ENCODE measurements around the gene DLG2. TPM values are rescaled to one million over a fixed set of nuclear protein-coding genes. Genes with fewer than 3 reads are reported as not detected.

DLG2 gene
- total RNA-seq, 4 donors from 2014 or later, result 1.3 to 4.7 (median 2.4) TPM

DNA sequence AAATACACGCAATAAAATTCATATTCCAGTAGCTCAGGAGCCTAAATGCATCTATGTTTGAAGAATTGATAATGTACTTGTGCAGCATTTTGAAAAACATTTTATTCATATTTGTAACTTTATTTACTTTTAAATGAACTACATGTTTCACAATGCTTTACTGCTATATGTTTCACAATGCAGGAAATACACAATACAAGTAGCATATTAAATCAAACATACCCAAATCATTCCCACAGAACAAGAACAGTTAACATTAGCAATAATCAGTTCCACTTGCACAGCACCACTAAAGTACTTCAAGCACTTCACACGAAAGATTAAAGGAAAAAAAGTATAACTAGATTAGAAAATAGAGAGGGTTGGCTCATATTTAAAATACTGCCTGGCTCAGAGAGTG lies 1997.4 kb downstream of the DLG2 start:
- H3K36me3 ChIP-seq, result no peaks in the 10 kb centered on the region
- no peaks in the 10 kb centered on the region for H3K27me3 ChIP-seq
- no peaks in the 10 kb centered on the region for H3K4me1 ChIP-seq
- H3K4me3 ChIP-seq, result no peak overlapping the region
- intact Hi-C loops (cut with DNase I; ENCODE audit: low total_unique reads), result no loop called here
- TF ChIP-seq, protein P1, sequence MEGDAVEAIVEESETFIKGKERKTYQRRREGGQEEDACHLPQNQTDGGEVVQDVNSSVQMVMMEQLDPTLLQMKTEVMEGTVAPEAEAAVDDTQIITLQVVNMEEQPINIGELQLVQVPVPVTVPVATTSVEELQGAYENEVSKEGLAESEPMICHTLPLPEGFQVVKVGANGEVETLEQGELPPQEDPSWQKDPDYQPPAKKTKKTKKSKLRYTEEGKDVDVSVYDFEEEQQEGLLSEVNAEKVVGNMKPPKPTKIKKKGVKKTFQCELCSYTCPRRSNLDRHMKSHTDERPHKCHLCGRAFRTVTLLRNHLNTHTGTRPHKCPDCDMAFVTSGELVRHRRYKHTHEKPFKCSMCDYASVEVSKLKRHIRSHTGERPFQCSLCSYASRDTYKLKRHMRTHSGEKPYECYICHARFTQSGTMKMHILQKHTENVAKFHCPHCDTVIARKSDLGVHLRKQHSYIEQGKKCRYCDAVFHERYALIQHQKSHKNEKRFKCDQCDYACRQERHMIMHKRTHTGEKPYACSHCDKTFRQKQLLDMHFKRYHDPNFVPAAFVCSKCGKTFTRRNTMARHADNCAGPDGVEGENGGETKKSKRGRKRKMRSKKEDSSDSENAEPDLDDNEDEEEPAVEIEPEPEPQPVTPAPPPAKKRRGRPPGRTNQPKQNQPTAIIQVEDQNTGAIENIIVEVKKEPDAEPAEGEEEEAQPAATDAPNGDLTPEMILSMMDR (IDR thresholded peaks at IDR 0.05 in 4 of 5, conservative IDR thresholded peaks at IDR 0.05 in 1 of 5), result no peak
- no peak for TF ChIP-seq POLR2A (IDR thresholded peaks at IDR 0.05)
- DNase-seq (no peak), ATAC-seq (no peak)
- in situ Hi-C loops (cut with MboI; ENCODE audit: low sequenced_read_pairs in 4 of 4), result no loop called here
- H3K27ac ChIP-seq, result no peak overlapping the region
- H3K9me3 ChIP-seq, result no peaks in the 10 kb centered on the region

DNA sequence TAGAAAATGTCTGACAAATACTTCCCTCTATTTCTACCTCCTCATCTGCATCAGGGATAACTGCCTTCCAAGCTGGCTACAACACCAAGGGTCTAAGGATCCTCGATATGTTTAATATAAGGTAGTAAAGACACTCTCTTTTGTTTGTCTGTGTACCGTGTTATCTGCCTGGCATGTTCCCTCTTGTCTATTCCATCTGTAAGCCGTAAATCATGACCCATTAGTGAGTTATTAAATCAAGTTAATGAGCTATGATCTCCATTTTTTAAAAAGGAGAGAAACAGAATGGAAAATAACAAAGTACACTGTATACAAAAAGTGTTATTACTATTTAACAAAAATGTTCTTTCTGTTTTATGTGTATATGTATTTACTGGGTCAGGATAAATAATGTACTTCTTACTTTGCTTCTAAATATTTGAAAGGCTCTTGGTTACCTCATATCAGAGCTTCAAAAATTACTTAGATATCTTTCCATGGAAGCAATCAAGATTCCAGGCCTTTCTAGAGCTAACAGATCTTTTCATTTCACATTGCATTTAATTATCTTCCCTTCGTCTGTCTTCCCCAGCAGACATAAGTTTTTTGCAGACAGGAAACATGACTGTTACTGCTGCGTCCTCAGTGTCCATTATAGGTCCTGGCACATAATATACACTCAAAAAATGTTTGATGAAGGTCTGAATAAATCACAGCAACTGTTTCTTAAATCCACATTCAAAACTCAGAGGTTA lies 1998.4 kb downstream of the DLG2 start:
- Histone ChIP-seq H3K4me1 (no peaks in the 10 kb centered on the region), H3K36me3 (no peaks in the 10 kb centered on the region), H3K27ac (no peak overlapping the region), H3K27me3 (no peaks in the 10 kb centered on the region), H3K9me3 (no peaks in the 10 kb centered on the region), H3K4me3 (no peak overlapping the region)
- intact Hi-C loops (cut with DNase I; ENCODE audit: low total_unique reads) (no loop called here), in situ Hi-C loops (cut with MboI; ENCODE audit: low sequenced_read_pairs in 4 of 4) (no loop called here)
- DNase-seq (no peak), ATAC-seq (no peak)
- TF ChIP-seq, protein P1 (IDR thresholded peaks at IDR 0.05 in 4 of 5, conservative IDR thresholded peaks at IDR 0.05 in 1 of 5), result no peak
- TF ChIP-seq POLR2A (IDR thresholded peaks at IDR 0.05), result no peak

DNA sequence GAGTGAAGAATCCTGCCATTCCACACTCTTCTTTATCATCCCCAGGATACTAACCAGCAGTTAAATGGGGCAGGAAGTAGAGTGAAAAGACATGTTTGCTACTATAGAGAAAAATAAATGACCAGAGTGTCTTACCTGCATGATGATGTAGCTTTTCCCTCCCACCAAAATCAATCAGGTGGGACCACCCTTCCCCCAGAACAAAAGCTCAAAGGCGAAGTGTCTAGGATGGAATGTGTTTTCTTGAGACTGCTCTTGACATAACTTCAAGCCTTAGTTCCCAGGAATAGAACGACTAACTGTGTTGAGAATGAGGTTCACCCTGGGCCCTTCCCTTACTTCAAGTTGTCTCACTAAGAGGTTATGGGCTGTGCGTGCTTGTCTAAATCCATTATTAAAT lies 2001.8 kb downstream of the DLG2 start:
- in situ Hi-C loops (cut with MboI; ENCODE audit: low sequenced_read_pairs in 4 of 4) (no loop called here), intact Hi-C loops (cut with DNase I; ENCODE audit: low total_unique reads) (no loop called here)
- Histone ChIP-seq H3K36me3 (no peaks in the 10 kb centered on the region), H3K27me3 (no peaks in the 10 kb centered on the region), H3K27ac (no peak overlapping the region), H3K4me1 (no peaks in the 10 kb centered on the region), H3K9me3 (no peaks in the 10 kb centered on the region), H3K4me3 (no peak overlapping the region)
- no peak for DNase-seq
- TF ChIP-seq, protein P1 (IDR thresholded peaks at IDR 0.05 in 4 of 5, conservative IDR thresholded peaks at IDR 0.05 in 1 of 5), result no peak
- TF ChIP-seq POLR2A (IDR thresholded peaks at IDR 0.05), result no peak
- ATAC-seq, result no peak

DNA sequence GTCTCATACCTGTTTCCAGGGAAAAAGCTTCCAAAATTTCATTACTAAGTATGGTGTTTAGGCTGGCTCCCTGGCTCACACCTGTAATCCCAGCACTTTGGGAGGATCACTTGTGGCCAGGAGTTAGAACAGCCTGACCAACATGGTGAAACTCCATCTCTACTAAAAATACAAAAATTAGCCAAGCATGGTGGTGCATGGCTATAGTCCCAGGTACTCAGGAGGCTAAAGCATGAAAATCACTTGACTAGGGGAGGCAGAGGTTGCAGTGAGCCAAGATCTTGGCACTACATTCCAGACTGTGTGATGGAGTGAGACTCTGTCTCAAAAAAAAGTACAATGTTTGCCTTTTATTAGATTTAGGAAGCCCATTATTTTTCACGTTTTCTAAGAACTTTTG lies 2009.5 kb downstream of the DLG2 start:
- DNase-seq (no peak), ATAC-seq (no peak)
- H3K27me3 ChIP-seq, result no peaks in the 10 kb centered on the region
- in situ Hi-C loops (cut with MboI; ENCODE audit: low sequenced_read_pairs in 4 of 4), result no loop called here
- no peaks in the 10 kb centered on the region for H3K9me3 ChIP-seq
- H3K36me3 ChIP-seq, result no peaks in the 10 kb centered on the region
- intact Hi-C loops (cut with DNase I; ENCODE audit: low total_unique reads), result no loop called here
- no peak overlapping the region for H3K27ac ChIP-seq
- TF ChIP-seq, protein P1 (IDR thresholded peaks at IDR 0.05 in 4 of 5, conservative IDR thresholded peaks at IDR 0.05 in 1 of 5), result no peak
- no peak for TF ChIP-seq POLR2A (IDR thresholded peaks at IDR 0.05)
- H3K4me1 ChIP-seq, result no peaks in the 10 kb centered on the region
- H3K4me3 ChIP-seq, result no peak overlapping the region

DNA sequence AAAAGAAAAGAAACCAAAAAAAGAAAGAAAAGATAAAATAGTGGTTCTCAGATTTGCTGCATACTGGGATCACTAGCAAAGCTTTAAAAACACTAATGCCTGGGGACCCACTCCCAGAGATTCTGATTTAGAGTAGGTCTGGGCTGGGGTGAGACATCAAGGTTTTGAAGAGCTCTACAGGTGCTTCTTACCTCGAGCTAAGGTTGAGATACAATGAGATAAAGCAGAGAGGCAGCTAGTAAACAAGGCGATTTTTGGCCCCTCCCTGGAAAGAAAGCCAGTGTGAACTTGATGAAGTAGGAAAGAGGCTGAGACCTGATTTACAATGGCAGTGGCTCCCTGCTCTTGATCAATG lies 2013.4 kb downstream of the DLG2 start:
- Histone ChIP-seq H3K27ac (no peak overlapping the region), H3K4me1 (no peaks in the 10 kb centered on the region), H3K9me3 (no peaks in the 10 kb centered on the region), H3K27me3 (no peaks in the 10 kb centered on the region), H3K36me3 (no peaks in the 10 kb centered on the region), H3K4me3 (no peak overlapping the region)
- ATAC-seq (no peak), DNase-seq (no peak)
- in situ Hi-C loops (cut with MboI; ENCODE audit: low sequenced_read_pairs in 4 of 4) (no loop called here), intact Hi-C loops (cut with DNase I; ENCODE audit: low total_unique reads) (no loop called here)
- TF ChIP-seq, protein P1 (IDR thresholded peaks at IDR 0.05 in 4 of 5, conservative IDR thresholded peaks at IDR 0.05 in 1 of 5), result no peak
- TF ChIP-seq POLR2A (IDR thresholded peaks at IDR 0.05), result no peak
